DMS114 treated with DMSO at 0.1 percent for 48 hours (cell line): Measurements from ENCODE around the gene TOP3B.
A peak's percentile ranks its signal among the peaks of the same experiment; 100 is the strongest.

Experiments
- DNase-seq: peaks from one replicate; lab custom pipeline; 2025; ENCODE audit not compliant: unreplicated experiment; lab: John Stamatoyannopoulos, UW

TOP3B gene, protein sequence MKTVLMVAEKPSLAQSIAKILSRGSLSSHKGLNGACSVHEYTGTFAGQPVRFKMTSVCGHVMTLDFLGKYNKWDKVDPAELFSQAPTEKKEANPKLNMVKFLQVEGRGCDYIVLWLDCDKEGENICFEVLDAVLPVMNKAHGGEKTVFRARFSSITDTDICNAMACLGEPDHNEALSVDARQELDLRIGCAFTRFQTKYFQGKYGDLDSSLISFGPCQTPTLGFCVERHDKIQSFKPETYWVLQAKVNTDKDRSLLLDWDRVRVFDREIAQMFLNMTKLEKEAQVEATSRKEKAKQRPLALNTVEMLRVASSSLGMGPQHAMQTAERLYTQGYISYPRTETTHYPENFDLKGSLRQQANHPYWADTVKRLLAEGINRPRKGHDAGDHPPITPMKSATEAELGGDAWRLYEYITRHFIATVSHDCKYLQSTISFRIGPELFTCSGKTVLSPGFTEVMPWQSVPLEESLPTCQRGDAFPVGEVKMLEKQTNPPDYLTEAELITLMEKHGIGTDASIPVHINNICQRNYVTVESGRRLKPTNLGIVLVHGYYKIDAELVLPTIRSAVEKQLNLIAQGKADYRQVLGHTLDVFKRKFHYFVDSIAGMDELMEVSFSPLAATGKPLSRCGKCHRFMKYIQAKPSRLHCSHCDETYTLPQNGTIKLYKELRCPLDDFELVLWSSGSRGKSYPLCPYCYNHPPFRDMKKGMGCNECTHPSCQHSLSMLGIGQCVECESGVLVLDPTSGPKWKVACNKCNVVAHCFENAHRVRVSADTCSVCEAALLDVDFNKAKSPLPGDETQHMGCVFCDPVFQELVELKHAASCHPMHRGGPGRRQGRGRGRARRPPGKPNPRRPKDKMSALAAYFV

DNA sequence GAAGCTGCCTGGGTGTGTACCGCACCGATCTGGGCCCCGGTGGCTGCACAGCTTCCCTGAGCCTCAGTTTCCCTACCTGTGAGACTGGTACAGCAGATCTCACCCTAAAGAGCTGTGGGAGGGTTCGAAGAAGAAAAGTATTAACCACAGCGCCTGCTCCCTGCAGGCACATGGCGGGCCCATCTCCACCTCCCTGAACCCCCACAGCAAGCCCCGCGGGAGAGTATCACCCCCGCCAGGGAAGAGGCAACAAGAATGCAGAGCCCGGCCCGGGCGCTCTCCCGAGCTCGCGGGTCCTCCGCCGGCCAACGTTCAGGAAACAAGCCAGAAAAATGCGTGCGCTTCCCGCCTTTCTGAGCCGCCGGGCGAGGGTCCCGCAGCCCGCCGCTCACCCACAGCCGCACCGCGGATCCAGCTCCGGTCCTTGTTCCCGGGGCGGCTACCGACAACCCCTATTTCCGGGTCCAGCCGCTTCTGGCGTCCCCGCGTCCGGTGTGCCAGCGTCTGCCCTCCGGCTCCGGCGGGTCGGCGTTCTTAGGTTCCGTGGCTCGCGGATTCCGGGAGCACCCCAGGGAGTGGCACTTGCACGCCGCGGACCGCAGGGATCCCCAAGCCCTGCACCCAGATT is at the start of gene TOP3B:
TSS of gene TOP3B (minus strand) at position 450 of the 628 bp plus-strand sequence. CDS start 7,078 bp downstream, outside the sequence.
- DNase-seq, result peak; percentile 55

DNA sequence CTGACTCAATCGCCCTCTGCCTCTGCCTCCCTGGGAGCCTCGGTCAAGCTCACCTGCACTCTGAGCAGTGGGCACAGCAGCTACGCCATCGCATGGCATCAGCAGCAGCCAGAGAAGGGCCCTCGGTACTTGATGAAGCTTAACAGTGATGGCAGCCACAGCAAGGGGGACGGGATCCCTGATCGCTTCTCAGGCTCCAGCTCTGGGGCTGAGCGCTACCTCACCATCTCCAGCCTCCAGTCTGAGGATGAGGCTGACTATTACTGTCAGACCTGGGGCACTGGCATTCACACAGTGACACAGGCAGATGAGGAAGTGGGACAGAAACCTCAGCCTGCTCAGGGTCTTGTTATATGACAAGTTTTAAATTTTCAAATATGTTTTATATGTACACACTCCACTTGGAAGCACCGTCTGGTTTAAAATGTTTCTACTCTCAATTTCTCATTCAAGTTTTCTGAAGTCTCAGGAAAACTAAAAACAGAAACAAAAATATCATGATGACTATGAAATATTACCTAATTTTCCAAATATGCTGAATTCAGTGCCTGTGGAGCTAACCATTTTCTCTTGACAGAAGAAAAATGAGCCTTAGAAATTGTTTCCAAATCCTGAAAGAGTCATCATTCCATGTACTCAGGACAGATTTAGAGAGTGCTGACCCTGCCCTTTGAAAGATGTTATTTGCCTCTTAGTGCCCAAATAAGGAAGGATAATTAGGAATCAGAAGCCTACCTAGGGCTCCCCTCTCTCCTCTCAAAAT is 48.8 kb upstream of the TOP3B start:
- DNase-seq, result no peak

DNA sequence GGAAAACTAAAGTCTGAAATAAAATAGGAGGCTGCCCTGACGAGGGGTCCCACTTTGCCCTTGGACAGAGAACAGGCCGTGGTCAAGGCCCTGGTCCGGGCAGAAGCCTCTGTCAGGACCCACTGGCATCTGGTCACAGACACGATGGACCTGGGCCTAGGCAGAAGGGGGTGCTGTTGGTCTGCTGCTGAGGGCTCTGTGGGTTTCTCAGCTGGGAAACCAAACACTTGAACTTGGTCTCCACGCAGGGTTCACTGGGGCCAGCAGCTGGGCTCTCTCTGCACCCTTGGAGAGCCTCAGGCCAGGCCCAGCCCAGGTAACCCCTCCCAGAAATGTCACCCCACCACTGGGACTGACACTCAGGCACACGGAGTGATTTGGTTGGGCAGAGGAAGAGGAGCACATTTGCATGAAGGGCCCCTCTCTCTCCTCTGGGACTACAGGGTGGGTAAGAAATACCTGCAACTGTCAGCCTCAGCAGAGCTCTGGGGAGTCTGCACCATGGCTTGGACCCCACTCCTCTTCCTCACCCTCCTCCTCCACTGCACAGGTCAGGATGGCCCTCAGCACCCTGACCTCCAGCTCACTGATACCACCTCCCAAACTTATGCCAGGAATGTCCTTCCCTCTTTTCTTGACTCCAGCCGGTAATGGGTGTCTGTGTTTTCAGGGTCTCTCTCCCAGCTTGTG is 48.1 kb upstream of the TOP3B start:
- no peak for DNase-seq

DNA sequence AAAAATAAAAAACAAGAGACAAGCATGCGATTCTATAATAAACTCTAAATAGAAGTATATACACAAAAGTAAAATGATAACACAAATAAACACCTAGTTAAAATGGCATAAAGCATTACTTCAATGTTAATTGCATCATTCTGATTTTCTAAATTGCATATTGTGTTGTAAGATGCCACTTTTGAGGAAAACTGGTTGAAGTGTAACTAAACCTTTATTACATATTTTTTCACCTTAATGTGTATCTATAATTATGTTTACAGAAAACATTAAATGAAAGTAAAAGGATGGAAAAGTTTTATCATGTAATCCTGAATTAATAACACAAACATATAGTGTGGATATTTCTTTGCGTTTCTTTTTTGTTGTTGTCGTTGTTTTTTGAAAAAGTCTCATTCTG is 45.4 kb upstream of the TOP3B start:
- no peak for DNase-seq

DNA sequence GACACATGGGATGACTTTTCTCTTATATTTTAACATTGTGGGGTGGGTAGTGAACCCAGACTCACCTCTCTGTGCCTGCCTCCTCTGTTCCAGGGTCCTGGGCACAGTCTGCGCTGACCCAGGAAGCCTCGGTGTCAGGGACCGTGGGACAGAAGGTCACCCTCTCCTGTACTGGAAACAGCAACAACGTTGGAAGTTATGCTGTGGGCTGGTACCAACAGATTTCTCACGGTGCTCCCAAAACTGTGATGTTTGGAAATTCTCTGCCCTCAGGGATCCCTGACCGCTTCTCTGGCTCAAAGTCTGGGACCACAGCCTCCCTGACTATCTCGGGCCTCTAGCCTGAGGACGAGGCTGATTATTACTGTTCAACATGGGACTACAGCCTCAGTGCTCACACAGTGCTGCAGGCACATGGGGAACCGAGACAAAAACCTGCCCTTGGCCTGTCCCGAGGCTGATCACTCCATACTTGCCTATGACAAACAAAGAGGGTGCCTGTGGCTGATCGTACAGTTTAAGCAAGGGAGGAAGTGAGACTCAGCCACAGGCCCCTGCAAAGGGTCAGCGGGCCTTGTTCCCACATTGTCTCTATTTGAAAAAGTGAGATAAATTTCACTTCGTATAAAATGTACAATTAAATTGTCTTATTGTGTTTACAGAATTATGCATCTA is 43.7 kb upstream of the TOP3B start:
- DNase-seq, result no peak

DNA sequence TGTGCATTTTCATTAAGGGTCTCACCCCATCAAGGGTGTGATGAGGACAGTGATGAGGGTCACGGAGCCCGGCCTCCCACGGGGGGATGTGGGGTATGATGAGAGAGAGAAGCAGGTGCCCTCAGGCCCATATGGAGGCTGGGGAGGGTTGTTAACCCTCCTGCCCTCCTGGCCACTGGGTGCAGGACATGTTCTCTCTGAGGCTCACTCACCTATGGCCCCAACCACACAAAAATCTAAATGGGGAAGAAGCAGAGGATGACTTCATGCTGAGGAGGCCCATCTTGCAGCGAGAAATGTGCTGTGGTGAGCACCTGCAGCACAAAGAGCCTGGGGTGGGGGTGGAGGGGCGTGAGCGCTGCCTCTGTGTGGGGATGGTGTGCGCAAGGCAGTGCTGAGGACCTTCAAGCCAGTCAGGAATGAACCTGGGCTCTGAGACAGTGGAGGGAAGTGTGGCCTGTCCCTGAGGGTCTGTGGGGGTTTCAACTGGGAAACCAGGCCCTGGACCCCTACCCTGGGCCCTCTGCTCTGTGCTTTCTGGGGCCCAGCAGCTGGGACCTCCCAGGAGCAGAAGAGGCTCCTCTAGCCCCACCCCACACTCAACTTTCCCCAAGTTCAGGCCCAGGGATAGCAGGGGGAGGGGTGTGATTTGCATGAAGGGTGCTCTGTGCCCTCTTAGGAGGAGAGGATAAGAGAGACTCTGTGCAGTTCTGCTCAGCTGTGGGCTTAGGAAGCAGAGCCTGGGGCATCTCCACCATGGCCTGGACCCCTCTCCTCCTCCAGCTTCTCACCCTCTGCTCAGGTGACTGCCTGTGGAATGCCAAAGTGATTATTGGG is 43.0 kb upstream of the TOP3B start:
- no peak for DNase-seq

DNA sequence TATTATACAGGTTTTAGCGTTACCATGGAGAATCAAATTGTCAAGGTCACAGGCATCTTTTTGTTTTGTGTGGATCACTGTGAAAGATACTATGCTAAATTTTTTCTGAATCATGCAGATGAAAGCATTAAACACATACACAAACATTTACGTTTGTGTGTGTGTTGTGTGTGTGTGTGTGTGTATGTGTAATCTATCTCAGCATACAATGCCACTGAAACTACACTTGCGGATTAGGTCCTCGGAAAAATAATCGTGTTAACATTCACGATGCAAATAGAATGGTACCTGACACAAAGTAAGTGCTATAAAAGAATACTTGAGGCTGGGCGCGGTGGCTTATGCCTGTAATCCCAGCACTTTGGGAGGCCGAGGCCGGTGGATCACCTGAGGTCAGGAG is 41.9 kb upstream of the TOP3B start:
- DNase-seq, result no peak

DNA sequence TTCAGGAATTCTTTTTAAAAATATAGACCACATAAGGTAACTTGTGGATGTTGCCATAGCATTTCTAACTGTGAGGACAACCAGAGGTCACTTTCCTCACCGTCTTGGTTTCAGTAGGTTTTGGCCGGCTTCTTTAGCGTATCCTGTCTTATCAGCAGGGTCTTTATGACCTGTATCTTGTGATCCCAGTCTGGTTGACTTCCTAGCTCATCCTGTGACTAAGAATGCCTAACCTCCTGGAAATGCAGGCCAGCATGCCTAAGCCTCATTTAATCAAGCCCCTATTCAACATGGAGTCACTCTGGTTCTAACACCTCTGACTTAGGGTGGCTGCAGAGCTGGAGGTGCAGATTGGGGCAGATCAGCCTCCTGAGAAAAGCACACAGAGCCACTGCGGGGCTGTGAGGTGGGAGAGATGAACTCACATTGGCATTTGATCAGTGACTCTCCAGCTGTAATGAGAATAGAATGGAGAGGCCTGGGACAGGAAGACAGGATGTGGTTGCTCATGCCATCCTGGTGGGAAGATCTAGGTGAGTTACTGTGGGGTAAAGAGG is 41.1 kb upstream of the TOP3B start:
- DNase-seq, result no peak

DNA sequence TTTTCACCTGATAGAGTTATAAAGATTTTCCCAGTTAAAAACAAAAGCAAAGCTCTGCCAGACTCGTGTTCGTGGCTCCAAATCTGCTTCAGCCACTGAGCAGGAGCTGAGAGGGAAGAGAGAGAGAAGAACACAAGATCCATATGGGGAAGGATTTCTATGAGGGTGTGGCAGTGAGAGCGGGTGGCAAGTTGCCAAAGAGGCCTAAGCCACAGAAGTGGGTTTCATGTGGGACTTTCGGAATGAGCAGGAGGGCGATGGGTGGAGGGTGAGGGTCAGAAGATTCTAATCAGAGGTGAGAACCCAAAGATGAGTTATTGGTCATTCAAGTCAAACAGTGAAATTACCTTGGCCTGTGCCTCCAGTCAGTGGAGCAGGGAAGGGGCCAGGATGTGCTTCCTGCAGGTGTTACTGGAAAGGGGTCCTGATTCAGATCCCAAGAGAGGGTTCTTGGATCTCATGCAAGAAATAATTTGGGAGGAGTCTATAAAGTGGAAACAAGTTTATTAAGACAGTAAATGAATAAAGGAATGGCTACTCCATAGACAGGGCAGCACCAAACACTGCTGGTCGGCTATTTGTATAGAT is 40.5 kb upstream of the TOP3B start:
- no peak for DNase-seq

DNA sequence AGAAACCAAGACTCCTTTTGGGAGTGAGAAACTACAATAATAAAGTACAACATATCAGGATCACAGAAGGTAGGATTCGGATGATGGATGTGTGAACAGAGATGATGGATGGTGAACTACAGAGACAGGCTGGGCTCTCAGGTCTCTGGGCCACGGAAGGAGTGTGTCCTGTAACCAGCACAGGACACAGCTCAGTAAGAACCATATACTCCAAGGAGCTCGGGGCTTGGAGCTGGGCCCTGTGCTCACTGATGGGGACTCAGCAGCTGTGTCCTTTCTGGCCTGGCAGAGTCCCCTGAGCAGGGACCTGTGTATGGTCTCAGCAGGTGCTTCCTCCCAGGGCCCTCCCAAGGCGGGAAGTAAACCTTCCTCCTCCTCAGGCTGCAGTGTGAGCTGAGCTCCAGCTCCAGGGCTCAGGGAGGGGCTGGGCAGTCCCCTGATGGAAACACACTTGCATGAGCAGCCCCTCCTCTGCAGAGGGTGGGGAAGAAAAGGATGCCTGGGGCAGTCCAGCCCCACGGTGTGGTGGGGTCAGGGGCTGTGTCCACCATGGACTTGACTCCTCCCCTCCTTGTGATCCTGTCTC is 39.8 kb upstream of the TOP3B start:
- no peak for DNase-seq

DNA sequence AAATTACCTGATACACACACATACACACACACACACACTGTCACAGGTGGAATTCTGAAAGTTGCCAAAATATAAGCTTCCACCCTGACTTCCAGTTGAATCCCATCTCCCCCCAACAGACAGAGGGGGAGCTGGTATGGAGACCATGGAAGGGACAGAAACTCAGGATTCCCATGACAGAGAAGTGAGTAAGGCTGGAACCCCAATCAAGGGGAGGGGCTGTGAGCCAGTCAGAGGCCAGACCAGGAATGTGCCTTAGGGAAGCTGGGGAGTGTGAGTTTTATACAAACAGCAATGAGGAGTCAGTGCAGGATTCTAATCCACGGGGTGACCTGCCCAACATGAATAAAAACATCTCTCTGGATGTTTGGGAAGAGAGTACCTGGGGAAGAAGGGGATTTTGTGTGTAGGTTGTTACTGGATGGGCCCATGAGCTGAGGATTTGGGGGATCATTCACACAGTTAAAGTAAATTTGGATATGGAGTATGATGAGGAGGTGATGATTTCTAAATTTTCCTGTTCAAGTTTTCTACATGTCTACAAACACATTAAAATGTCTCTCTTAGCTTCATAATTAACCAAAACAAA is 38.7 kb upstream of the TOP3B start:
- no peak for DNase-seq

DNA sequence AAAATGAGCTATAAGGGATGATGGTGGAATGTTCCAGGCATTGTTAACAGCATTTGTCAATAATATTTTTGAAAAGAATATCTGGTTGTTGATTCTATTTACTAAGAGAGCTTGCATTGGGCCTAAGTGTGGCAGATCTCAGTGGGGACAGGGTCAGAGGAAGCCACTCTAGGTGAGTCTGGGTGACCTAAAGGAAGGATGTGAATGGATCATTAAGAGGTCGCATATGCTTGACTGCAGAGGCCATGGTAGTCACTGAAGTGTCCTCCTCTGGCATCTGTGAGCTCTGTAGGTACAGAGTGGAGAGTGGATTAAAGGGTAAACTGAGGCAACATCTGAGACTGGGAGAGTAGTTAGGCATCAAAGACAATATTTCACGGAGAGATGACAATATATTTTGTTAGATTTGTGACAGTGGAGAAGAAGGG is 37.9 kb upstream of the TOP3B start:
- DNase-seq, result no peak

DNA sequence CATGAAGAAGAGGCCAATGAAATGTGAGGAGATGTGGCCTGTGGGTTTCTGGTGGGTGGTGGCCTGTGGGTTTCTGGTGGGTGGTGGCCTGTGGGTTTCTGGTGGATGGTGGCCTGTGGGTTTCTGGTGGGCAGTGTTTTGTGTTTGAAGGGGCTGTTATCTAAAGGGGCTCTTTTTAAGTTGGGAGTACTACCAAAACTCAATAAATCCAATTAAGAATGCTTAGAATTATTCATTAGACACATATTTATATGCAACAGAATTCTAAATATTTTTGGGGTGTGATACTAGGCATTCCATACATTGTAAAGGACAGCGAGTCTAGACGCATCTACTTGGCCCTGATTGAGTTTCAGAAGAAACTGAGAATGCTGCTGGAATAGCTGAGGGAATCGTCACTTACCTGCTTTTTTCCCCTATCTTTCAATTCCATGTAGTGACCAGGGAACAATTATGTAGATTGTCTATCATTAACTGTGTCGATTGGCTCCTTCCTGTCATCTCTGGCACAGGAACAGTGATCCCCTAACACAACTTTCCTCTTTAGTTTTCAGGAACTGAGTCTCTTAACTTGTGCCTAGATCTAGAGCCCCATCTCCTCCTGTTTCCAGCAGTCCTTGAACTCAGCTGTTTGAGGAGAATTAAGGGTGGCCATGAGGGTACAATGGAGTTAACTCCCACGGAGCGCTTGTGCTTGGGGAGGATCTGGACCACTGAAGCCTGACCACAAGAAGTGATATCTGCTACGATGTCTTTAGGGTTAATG is 37.3 kb upstream of the TOP3B start:
- no peak for DNase-seq

DNA sequence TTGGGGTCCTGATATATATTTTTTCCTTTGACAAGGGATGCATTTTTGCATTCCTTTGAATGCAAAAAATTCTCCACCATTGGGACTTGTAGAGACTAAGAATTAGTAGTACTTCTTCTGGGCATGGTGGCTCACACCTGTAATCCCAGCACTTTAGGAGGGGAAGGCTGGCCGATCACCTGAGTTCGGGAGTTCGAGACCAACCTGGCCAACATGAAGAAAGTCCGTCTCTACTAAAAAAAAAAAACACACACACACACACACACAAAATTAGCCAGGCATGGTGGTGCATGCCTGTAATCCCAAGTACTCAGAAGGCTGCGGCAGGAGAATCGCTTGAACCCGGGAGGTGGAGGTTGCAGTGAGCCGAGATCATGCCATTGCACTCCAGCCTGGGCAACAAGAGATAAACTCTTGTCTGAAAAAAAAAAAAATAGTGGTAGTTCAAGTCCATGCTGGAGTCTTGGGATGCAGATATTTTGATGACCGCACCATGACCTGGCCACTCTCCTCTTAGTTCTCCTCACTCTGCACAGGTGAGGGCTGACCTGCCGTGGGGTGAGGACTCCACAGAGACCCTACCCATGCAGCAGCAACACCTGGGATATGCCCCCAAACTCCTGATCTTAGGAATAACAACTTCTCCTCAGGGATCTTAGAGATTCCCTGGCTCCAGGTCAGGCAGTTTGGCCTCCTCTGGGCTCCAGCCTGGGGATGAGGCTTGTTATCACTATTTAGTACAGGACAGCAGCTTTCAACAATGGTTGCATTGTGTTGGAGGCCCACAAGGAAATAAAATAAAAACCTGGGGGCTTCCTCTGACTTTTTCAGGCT is 36.5 kb upstream of the TOP3B start:
- no peak for DNase-seq

DNA sequence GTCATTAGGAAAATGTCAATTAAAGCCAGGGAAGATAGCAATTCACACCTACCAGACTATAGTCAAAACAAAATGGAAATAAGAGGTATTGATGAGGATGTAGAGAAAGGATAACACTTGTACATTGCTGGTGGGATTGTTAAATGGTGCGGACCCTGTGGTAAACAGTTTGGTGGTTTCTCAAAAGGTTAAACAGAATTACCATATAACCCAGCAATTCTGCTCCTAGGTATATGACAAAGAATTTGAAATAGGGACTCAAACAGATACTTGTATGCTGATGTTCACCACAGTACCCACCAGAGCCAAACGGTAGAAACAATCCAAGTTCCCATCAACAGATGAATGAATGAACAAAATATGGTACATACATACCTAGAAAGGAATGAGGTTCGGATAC is 33.0 kb upstream of the TOP3B start:
- no peak for DNase-seq

DNA sequence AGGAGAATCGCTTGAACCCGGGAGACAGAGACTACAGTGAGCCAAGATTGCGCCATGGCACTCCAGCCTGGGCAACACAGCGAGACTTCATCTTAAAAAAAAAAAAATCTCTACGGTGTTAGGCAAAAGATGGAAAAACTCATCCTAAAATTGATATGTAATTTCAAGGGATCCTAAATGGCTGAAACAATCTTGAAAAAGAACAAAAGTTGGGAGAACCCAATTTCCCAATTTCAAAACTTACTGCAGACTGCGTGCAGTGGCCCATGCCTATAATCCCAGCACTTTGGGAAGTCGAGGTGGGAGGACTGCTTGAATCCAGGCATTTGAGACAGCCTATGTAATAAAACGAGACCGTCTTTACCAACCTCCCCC is 31.7 kb upstream of the TOP3B start:
- no peak for DNase-seq
